Measurements from ENCODE around the gene DEAF1. TPM values are rescaled to one million over a fixed set of nuclear protein-coding genes. Genes with fewer than 3 reads are reported as not detected.

The DEAF1 gene
- total RNA-seq, 4 donors from 2014 or later: 14.8 to 42.4 (median 25.2) TPM

- H3K4me3 ChIP-seq: peak overlapping the region in 2 of 4 donors; percentile 7 to 31
- ATAC-seq: peak; percentile 44 to 87
- H3K27ac ChIP-seq: peak overlapping the region in 1 of 4 donors; percentile 14
- in situ Hi-C loops (cut with MboI; ENCODE audit: low sequenced_read_pairs in 4 of 4) (loop anchor here in 1 of 4 donors (25.0 kb wide), 1 partner anchor 166 kb away; the partner anchor contains the start of genes LMNTD2 and RASSF7), intact Hi-C loops (cut with DNase I; ENCODE audit: low total_unique reads) (loop anchor here (1.0 to 2.0 kb wide), 3 partner anchors 29 to 70 kb away; partner anchors contain the start of gene SLC25A22)
- no peak for TF ChIP-seq POLR2A (IDR thresholded peaks at IDR 0.05)
- TF ChIP-seq, protein P1, sequence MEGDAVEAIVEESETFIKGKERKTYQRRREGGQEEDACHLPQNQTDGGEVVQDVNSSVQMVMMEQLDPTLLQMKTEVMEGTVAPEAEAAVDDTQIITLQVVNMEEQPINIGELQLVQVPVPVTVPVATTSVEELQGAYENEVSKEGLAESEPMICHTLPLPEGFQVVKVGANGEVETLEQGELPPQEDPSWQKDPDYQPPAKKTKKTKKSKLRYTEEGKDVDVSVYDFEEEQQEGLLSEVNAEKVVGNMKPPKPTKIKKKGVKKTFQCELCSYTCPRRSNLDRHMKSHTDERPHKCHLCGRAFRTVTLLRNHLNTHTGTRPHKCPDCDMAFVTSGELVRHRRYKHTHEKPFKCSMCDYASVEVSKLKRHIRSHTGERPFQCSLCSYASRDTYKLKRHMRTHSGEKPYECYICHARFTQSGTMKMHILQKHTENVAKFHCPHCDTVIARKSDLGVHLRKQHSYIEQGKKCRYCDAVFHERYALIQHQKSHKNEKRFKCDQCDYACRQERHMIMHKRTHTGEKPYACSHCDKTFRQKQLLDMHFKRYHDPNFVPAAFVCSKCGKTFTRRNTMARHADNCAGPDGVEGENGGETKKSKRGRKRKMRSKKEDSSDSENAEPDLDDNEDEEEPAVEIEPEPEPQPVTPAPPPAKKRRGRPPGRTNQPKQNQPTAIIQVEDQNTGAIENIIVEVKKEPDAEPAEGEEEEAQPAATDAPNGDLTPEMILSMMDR (IDR thresholded peaks at IDR 0.05 in 4 of 5, conservative IDR thresholded peaks at IDR 0.05 in 1 of 5): peak; percentile 96 to 99 (median 97)
- peak; percentile 48 to 82 for DNase-seq
- H3K27me3 ChIP-seq: peaks cover 27 to 39% (median 35%) of the 10 kb centered on the region in 3 donors
- H3K9me3 ChIP-seq: no peaks in the 10 kb centered on the region
- H3K36me3 ChIP-seq: no peaks in the 10 kb centered on the region
- H3K4me1 ChIP-seq: peaks cover 0 to 19% of the 10 kb centered on the region in 2 donors
These were observed 33.1 kb upstream of the DEAF1 start for GRCh38 chr11:727859-728748.

DNA sequence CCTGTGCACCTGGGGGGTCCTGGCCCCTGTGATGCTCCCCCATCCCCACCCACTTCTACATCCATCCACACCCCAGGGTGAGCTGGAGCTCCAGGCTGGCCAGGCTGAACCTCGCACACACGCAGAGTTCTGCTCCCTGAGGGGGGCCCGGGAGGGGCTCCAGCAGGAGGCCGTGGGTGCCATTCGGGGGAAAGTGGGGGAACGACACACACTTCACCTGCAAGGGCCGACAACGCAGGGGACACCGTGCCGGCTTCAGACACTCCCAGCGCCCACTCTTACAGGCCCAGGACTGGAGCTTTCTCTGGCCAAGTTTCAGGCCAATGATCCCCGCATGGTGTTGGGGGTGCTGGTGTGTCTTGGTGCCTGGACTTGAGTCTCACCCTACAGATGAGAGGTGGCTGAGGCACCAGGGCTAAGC, 32.3 kb upstream of the DEAF1 start:
- Histone ChIP-seq H3K36me3 (no peaks in the 10 kb centered on the region), H3K4me3 (no peak overlapping the region), H3K4me1 (peaks cover 0 to 19% of the 10 kb centered on the region in 2 donors), H3K27ac (no peak overlapping the region), H3K27me3 (peaks cover 28 to 45% (median 41%) of the 10 kb centered on the region in 3 donors), H3K9me3 (no peaks in the 10 kb centered on the region)
- intact Hi-C loops (cut with DNase I; ENCODE audit: low total_unique reads) (no loop called here), in situ Hi-C loops (cut with MboI; ENCODE audit: low sequenced_read_pairs in 4 of 4) (loop anchor here in 1 of 4 donors (25.0 kb wide), 1 partner anchor 165 kb away; the partner anchor contains the start of genes LMNTD2 and RASSF7)
- TF ChIP-seq, protein P1 (IDR thresholded peaks at IDR 0.05 in 4 of 5, conservative IDR thresholded peaks at IDR 0.05 in 1 of 5): no peak
- TF ChIP-seq POLR2A (IDR thresholded peaks at IDR 0.05): no peak
- ATAC-seq (no peak), DNase-seq (no peak)

DNA sequence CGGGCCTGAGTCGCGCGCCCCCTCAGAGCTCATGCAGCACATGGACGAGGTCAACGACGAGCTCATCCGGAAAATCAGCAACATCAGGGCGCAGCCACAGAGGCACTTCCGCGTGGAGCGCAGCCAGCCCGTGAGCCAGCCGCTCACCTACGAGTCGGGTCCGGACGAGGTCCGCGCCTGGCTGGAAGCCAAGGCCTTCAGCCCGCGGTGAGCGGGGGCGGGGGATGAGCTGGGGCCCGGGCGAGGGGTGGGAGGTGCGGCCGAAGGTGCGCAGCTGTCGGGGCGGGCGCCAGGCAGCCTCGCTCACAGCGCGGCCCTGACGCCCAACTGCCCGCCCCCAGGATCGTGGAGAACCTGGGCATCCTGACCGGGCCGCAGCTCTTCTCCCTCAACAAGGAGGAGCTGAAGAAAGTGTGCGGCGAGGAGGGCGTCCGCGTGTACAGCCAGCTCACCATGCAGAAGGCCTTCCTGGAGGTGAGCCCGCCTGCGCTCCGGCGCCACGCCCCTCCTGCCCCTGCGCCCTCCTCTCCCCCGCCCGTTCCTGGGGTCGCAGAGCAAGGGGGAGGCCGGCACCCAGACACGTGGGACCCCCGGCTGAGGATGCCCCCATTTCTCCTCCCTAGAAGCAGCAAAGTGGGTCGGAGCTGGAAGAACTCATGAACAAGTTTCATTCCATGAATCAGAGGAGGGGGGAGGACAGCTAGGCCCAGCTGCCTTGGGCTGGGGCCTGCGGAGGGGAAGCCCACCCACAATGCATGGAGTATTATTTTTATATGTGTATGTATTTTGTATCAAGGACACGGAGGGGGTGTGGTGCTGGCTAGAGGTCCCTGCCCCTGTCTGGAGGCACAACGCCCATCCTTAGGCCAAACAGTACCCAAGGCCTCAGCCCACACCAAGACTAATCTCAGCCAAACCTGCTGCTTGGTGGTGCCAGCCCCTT, 31.5 kb upstream of the DEAF1 start:
- no peak overlapping the region for H3K27ac ChIP-seq
- no peak for DNase-seq
- in situ Hi-C loops (cut with MboI; ENCODE audit: low sequenced_read_pairs in 4 of 4): loop anchor here in 1 of 4 donors (25.0 kb wide), 1 partner anchor 164 kb away; the partner anchor contains the start of genes LMNTD2 and RASSF7

More for the DNA sequence above, 31.5 kb upstream of the DEAF1 start:
- Histone ChIP-seq H3K4me1 (peaks cover 4 to 26% of the 10 kb centered on the region in 2 donors), H3K27me3 (peaks cover 35 to 53% (median 49%) of the 10 kb centered on the region in 3 donors), H3K4me3 (peak overlapping the region in 3 of 4 donors; percentile 9 to 30 (median 11)), H3K36me3 (no peaks in the 10 kb centered on the region), H3K9me3 (no peaks in the 10 kb centered on the region)
- intact Hi-C loops (cut with DNase I; ENCODE audit: low total_unique reads): no loop called here
- no peak for ATAC-seq
- TF ChIP-seq POLR2A (IDR thresholded peaks at IDR 0.05): no peak
- TF ChIP-seq, protein P1 (IDR thresholded peaks at IDR 0.05 in 4 of 5, conservative IDR thresholded peaks at IDR 0.05 in 1 of 5): no peak

Measured in gastrocnemius medialis (tissue), 4 donors.